IMR-90 (cell line): Measurements from ENCODE around the gene CCDC117. TPM values are rescaled to one million over a fixed set of nuclear protein-coding genes. Genes with fewer than 3 reads are reported as not detected.

ENCODE experiments used
- ATAC-seq: fragments of 200-7000 bp; cut with Tn5 transposase; 2 replicates; pipeline ENCODE4 v1.9.1; 2020; ENCODE audit warnings: low read depth, mild to moderate bottlenecking, moderate library complexity
- BruUV-seq: library from RNA; stranded (reverse); fragments of 400-500 nt; replicated peaks from 2 replicates; lab custom pipeline; 2021; lab: Mats Ljungman, UMichigan
- CTCF ChIA-PET: fragments of 300-600 bp; formaldehyde crosslinking; extraction: SDS; loops from one replicate; lab custom pipeline; 2021; ENCODE audit warnings: antibody characterized with exemption; lab: Yijun Ruan, JAX
- POLR2A ChIA-PET: fragments of 300-600 bp; sonication (Branson Sonifier 250); formaldehyde crosslinking; loops from one replicate; lab custom pipeline; 2022; ENCODE audit warnings: antibody characterized with exemption; ENCODE audit not compliant: unreplicated experiment; lab: Charles Lee
- DNase-seq: peaks from one replicate; pipeline ENCODE4 v3.0.0; 2013
- H2AFZ ChIP-seq: replicated peaks from 2 replicates; pipeline ENCODE3; 2013; ENCODE audit warnings: low read length, mild to moderate bottlenecking; ENCODE audit not compliant: poor library complexity
- H2AK5ac ChIP-seq: 2 replicates; pipeline ENCODE4 v1.6.1; 2013; ENCODE audit warnings: low read depth, low read length, inconsistent platforms
- H2AK9ac ChIP-seq: replicated peaks from 2 replicates; pipeline ENCODE3; 2013; ENCODE audit warnings: mild to moderate bottlenecking, low read depth, low read length, moderate library complexity; ENCODE audit not compliant: poor library complexity
- H2BK120ac ChIP-seq: 2 replicates; pipeline ENCODE4 v1.6.1; 2013; ENCODE audit warnings: low read depth, low read length, inconsistent platforms
- H2BK15ac ChIP-seq: 3 replicates; pipeline ENCODE4 v1.6.1; 2013; ENCODE audit warnings: low read depth, low read length, inconsistent platforms
- H2BK20ac ChIP-seq: 2 replicates; pipeline ENCODE4 v1.6.1; 2013; ENCODE audit warnings: low read depth, mild to moderate bottlenecking, inconsistent platforms, low read length, moderate library complexity
- H2BK5ac ChIP-seq: 2 replicates; pipeline ENCODE4 v1.6.1; 2013; ENCODE audit warnings: mild to moderate bottlenecking, low read depth, low read length, inconsistent platforms; ENCODE audit not compliant: poor library complexity, severe bottlenecking
- H3K14ac ChIP-seq: replicated peaks from 2 replicates; pipeline ENCODE4 v1.6.1; 2013; ENCODE audit warnings: low read depth, low read length, inconsistent platforms
- H3K18ac ChIP-seq: 2 replicates; pipeline ENCODE4 v1.6.1; 2013; ENCODE audit warnings: low read depth, low read length, control low read depth
- H3K23ac ChIP-seq: 2 replicates; pipeline ENCODE4 v1.6.1; 2013; ENCODE audit warnings: low read depth, low read length, inconsistent platforms
- H3K27ac ChIP-seq: 2 replicates; pipeline ENCODE4 v1.5.1; 2013; ENCODE audit warnings: mild to moderate bottlenecking, control low read depth, low read length; ENCODE audit not compliant: insufficient read depth
- H3K27me3 ChIP-seq: 2 replicates; pipeline ENCODE4 v1.6.1; 2013; ENCODE audit warnings: low read length; ENCODE audit not compliant: control insufficient read depth, insufficient read depth
- H3K36me3 ChIP-seq: 2 replicates; pipeline ENCODE4 v1.6.1; 2013; ENCODE audit warnings: low read length, mixed read lengths; ENCODE audit not compliant: control insufficient read depth, insufficient read depth
- H3K4ac ChIP-seq: 2 replicates; pipeline ENCODE4 v1.6.1; 2013; ENCODE audit warnings: low read depth, low read length, inconsistent platforms
- H3K4me1 ChIP-seq: 2 replicates; pipeline ENCODE4 v1.6.1; 2013; ENCODE audit warnings: low read length, mixed read lengths; ENCODE audit not compliant: control insufficient read depth, insufficient read depth
- H3K4me2 ChIP-seq: 2 replicates; pipeline ENCODE4 v1.6.1; 2013; ENCODE audit warnings: low read depth, mild to moderate bottlenecking, control low read depth, low read length, moderate library complexity
- H3K4me3 ChIP-seq: 2 replicates; pipeline ENCODE4 v1.5.1; 2013; ENCODE audit warnings: low read depth, mild to moderate bottlenecking, control low read depth, low read length, moderate library complexity; ENCODE audit not compliant: insufficient read depth
- H3K56ac ChIP-seq: 2 replicates; pipeline ENCODE4 v1.6.1; 2013; ENCODE audit warnings: low read length, inconsistent platforms; ENCODE audit not compliant: insufficient read depth; ENCODE audit errors: extremely low read depth
- H3K79me1 ChIP-seq, 2 experiments: 2 replicates each; pipeline ENCODE4 v1.6.1; 2013; ENCODE audit warnings: low read length in 2 of 2, inconsistent platforms in 1 of 2, low read depth in 1 of 2
- H3K9ac ChIP-seq: 2 replicates; pipeline ENCODE4 v1.6.1; 2013; ENCODE audit warnings: low read depth, low read length, control low read depth
- H3K9me1 ChIP-seq: 2 replicates; pipeline ENCODE4 v1.6.1; 2013; ENCODE audit warnings: low read length, inconsistent platforms; ENCODE audit not compliant: insufficient read depth
- H3K9me3 ChIP-seq: 2 replicates; pipeline ENCODE4 v1.6.1; 2013; ENCODE audit warnings: low read length; ENCODE audit not compliant: control insufficient read depth, insufficient read depth
- H4K20me1 ChIP-seq: 2 replicates; pipeline ENCODE4 v1.6.1; 2013; ENCODE audit warnings: low read length, inconsistent platforms; ENCODE audit not compliant: insufficient read depth
- H4K5ac ChIP-seq: 2 replicates; pipeline ENCODE4 v1.6.1; 2013; ENCODE audit warnings: mild to moderate bottlenecking, low read depth, low read length, control low read depth
- H4K8ac ChIP-seq, 2 experiments: 2 replicates each; pipeline ENCODE4 v1.6.1; 2013; ENCODE audit warnings: low read depth in 2 of 2, low read length in 2 of 2, control low read depth in 1 of 2, inconsistent platforms in 1 of 2
- H4K91ac ChIP-seq: 2 replicates; pipeline ENCODE4 v1.6.1; 2013; ENCODE audit warnings: low read depth, low read length, inconsistent platforms; ENCODE audit not compliant: insufficient read depth
- CHD1 ChIP-seq: IDR thresholded peaks from 2 replicates; pipeline ENCODE4 v1.6.1; 2012; ENCODE audit warnings: low read depth, low read length, improper control_type of control experiment
- CTCF ChIP-seq: conservative IDR thresholded peaks from 2 replicates; pipeline ENCODE4 v1.5.1; 2012; ENCODE audit warnings: mild to moderate bottlenecking, low read depth, low read length, improper control_type of control experiment
- MXI1 ChIP-seq: IDR thresholded peaks from 2 replicates; pipeline ENCODE4 v1.6.1; 2012; ENCODE audit warnings: low read depth, mild to moderate bottlenecking, low read length, moderate library complexity, borderline replicate concordance
- WGBS, 2 experiments: methylation state at CpG; one replicate each; pipeline versions ENCODE4 v1.1.5 to v1.1.7; 2013; ENCODE audit warnings: missing lambda C conversion rate in 2 of 2; ENCODE audit not compliant: insufficient read length in 1 of 2; ENCODE audit errors: extremely low coverage in 2 of 2; 5-methylcytosine and 5-hydroxymethylcytosine counted together
- dilution Hi-C: fragments of 300-500 bp; cut with HindIII; formaldehyde crosslinking; loops from one replicate; pipeline ENCODE4 v1.14.3; 2018; ENCODE audit warnings: low sequenced_read_pairs; ENCODE audit not compliant: unreplicated experiment
- in situ Hi-C: fragments of 300-500 bp; cut with MboI; formaldehyde crosslinking; loops from 3 replicates; pipeline ENCODE4 v1.14.3; 2019; ENCODE audit warnings: low sequenced_read_pairs, inconsistent platforms, mixed read lengths
- intact Hi-C: fragments of 100-400 bp; cut with micrococcal nuclease; formaldehyde crosslinking; loops from 2 replicates; pipeline ENCODE4 v1.10.0; 2022
- polyA plus RNA-seq, 3 experiments: library from polyadenylated mRNA; depleted of rRNA; stranded (reverse); fragments of >200 nt; gene quantifications; 2 replicates each; pipeline ENCODE4 v1.2.3, GENCODE V29; 2012; ENCODE audit warnings: low replicate concordance in 1 of 3
- total RNA-seq: library from RNA; depleted of rRNA; stranded (reverse); fragments of >200 nt; gene quantifications from 2 replicates; pipeline ENCODE4 v1.2.3, GENCODE V29; 2012

CCDC117 gene
- total and polyA plus RNA-seq, 2 of the 4 experiments (the other 2 are of a cell fraction), result 5.9 to 7.0 TPM

DNA sequence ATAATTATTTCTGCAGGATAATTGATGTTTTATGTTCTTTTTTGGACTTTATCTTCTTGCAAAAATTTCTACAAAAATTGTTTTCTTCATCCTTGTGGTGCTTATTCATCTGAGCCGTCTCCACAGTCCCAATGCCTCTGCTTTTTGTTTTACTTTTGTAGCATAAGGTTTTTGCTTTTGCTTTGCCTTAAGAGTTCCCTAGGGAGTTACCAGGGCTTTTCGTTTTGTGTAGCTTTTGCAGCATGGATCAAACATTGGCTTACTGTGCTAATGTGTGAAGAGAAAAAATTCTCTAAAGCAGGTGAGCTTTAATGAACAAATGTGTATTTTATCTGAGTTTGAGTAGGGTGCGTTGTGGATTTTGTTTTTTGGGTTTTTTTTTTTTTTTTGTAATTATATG lies 16.1 kb downstream of the CCDC117 start:
- H4K20me1 ChIP-seq, result peaks cover 7% of the 10 kb centered on the region
- no peak overlapping the region for H3K4me2 ChIP-seq
- H4K5ac ChIP-seq, result no peak overlapping the region
- H3K79me1 ChIP-seq, result peaks cover 9 to 14% of the 10 kb centered on the region in 2 experiments
- no peak overlapping the region for H3K4me3 ChIP-seq
- ChIA-PET POLR2A (no interaction called here), CTCF (no interaction called here)
- no peak for DNase-seq
- WGBS, 2 experiments, result 90 to 100% methylated on average over 1 to 2 of the region's 3 CpGs
- H3K23ac ChIP-seq, result no peak overlapping the region
- no peak overlapping the region for H3K9ac ChIP-seq
- H2BK120ac ChIP-seq, result no peak overlapping the region
- peaks cover 7% of the 10 kb centered on the region for H3K4me1 ChIP-seq
- dilution Hi-C loops (no loop called here), in situ Hi-C loops (no loop called here), intact Hi-C loops (no loop called here)
- H2BK20ac ChIP-seq, result no peak overlapping the region
- H3K56ac ChIP-seq, result no peak overlapping the region
- H3K9me3 ChIP-seq, result no peaks in the 10 kb centered on the region
- H3K4ac ChIP-seq, result no peak overlapping the region
- no peaks in the 10 kb centered on the region for H3K9me1 ChIP-seq
- no peak overlapping the region for H2BK15ac ChIP-seq
- H2AK9ac ChIP-seq, result no peak overlapping the region
- H2AFZ ChIP-seq, result no peak overlapping the region
- H3K27me3 ChIP-seq, result no peaks in the 10 kb centered on the region
- no TSS peak for BruUV-seq
- TF ChIP-seq CTCF, result no peak
- TF ChIP-seq CHD1, result no peak
- no peak for TF ChIP-seq MXI1
- H2AK5ac ChIP-seq, result no peak overlapping the region
- no peak overlapping the region for H3K18ac ChIP-seq
- ATAC-seq, result no peak
- H2BK5ac ChIP-seq, result no peak overlapping the region
- no peak overlapping the region for H4K91ac ChIP-seq
- H3K27ac ChIP-seq, result no peak overlapping the region
- no peak overlapping the region for H3K14ac ChIP-seq
- peaks cover 26% of the 10 kb centered on the region for H3K36me3 ChIP-seq
- H4K8ac ChIP-seq, result no peak overlapping the region
